ENCODE data around the gene IL1RAPL2.

The IL1RAPL2 gene

DNA sequence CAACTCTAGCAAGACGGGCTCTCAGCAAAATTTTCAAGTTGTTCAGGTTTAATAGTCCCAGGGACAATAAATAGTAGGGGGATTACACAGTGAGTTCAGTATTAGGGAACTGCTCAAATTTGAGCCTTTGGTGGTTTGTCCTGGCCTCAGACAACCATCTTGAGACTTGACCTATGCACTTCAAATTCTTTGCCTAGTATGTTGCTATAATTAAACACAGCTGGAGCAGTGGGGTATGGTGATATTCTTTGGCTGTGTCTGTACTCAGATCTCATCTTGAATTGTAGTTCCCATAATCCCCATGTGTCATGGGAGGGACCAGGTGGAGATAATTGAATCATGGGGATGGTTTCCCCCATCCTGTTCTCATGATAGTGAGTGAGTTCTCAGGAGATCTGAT is 697.8 kb downstream of the IL1RAPL2 start:
- no peak for ATAC-seq
- TF ChIP-seq, protein P1, sequence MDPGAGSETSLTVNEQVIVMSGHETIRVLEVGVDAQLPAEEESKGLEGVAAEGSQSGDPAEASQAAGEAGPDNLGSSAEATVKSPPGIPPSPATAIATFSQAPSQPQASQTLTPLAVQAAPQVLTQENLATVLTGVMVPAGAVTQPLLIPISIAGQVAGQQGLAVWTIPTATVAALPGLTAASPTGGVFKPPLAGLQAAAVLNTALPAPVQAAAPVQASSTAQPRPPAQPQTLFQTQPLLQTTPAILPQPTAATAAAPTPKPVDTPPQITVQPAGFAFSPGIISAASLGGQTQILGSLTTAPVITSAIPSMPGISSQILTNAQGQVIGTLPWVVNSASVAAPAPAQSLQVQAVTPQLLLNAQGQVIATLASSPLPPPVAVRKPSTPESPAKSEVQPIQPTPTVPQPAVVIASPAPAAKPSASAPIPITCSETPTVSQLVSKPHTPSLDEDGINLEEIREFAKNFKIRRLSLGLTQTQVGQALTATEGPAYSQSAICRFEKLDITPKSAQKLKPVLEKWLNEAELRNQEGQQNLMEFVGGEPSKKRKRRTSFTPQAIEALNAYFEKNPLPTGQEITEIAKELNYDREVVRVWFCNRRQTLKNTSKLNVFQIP (CRISPR knock-in tag; IDR thresholded peaks at IDR 0.05; ENCODE audit: borderline replicate concordance, low read depth) = no peak
- TF ChIP-seq ZNF70 (CRISPR knock-in tag; IDR thresholded peaks at IDR 0.05) (no peak), GLIS3 (CRISPR knock-in tag; IDR thresholded peaks at IDR 0.05) (no peak), PPARA (CRISPR knock-in tag; IDR thresholded peaks at IDR 0.05; ENCODE audit: borderline replicate concordance) (no peak), ZNF8 (CRISPR knock-in tag; IDR thresholded peaks at IDR 0.05) (no peak), ZFP3 (CRISPR knock-in tag; IDR thresholded peaks at IDR 0.05) (no peak), ZFP30 (CRISPR knock-in tag; IDR thresholded peaks at IDR 0.05) (no peak), ISL1 (CRISPR knock-in tag; IDR thresholded peaks at IDR 0.05) (no peak), OSR1 (CRISPR knock-in tag; IDR thresholded peaks at IDR 0.05) (no peak), ZNF565 (CRISPR knock-in tag; conservative IDR thresholded peaks at IDR 0.05; ENCODE audit: low read depth) (no peak), SNAI2 (CRISPR knock-in tag; IDR thresholded peaks at IDR 0.05) (no peak)
- TF ChIP-seq, protein P2, sequence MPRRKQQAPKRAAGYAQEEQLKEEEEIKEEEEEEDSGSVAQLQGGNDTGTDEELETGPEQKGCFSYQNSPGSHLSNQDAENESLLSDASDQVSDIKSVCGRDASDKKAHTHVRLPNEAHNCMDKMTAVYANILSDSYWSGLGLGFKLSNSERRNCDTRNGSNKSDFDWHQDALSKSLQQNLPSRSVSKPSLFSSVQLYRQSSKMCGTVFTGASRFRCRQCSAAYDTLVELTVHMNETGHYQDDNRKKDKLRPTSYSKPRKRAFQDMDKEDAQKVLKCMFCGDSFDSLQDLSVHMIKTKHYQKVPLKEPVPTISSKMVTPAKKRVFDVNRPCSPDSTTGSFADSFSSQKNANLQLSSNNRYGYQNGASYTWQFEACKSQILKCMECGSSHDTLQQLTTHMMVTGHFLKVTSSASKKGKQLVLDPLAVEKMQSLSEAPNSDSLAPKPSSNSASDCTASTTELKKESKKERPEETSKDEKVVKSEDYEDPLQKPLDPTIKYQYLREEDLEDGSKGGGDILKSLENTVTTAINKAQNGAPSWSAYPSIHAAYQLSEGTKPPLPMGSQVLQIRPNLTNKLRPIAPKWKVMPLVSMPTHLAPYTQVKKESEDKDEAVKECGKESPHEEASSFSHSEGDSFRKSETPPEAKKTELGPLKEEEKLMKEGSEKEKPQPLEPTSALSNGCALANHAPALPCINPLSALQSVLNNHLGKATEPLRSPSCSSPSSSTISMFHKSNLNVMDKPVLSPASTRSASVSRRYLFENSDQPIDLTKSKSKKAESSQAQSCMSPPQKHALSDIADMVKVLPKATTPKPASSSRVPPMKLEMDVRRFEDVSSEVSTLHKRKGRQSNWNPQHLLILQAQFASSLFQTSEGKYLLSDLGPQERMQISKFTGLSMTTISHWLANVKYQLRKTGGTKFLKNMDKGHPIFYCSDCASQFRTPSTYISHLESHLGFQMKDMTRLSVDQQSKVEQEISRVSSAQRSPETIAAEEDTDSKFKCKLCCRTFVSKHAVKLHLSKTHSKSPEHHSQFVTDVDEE (CRISPR knock-in tag; IDR thresholded peaks at IDR 0.05) = no peak

DNA sequence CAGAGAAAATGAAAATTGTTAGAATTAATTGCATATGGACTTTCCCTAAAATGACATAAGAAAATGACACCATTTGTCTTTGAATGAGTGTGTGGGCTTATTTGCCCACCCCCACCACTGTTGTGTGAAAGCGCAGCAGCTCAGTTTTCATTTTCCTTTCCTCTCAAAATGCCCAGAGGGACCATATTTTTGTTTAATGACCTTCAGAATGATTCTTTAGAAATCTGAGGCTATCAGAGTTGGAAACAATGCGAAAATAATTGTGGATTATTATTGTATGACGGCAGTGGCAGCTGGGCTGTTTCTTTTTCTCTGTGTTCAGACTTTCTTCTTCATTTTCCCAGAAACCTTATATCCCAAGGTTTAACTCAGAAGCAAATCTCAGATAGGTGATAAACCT is 699.1 kb downstream of the IL1RAPL2 start:
- no peak for TF ChIP-seq PPARA (CRISPR knock-in tag; IDR thresholded peaks at IDR 0.05; ENCODE audit: borderline replicate concordance)
- TF ChIP-seq ARNTL (CRISPR knock-in tag; IDR thresholded peaks at IDR 0.05; ENCODE audit: borderline replicate concordance, low read depth) = no peak
- no peak for TF ChIP-seq SNAI2 (CRISPR knock-in tag; IDR thresholded peaks at IDR 0.05)
- TF ChIP-seq, protein P3, sequence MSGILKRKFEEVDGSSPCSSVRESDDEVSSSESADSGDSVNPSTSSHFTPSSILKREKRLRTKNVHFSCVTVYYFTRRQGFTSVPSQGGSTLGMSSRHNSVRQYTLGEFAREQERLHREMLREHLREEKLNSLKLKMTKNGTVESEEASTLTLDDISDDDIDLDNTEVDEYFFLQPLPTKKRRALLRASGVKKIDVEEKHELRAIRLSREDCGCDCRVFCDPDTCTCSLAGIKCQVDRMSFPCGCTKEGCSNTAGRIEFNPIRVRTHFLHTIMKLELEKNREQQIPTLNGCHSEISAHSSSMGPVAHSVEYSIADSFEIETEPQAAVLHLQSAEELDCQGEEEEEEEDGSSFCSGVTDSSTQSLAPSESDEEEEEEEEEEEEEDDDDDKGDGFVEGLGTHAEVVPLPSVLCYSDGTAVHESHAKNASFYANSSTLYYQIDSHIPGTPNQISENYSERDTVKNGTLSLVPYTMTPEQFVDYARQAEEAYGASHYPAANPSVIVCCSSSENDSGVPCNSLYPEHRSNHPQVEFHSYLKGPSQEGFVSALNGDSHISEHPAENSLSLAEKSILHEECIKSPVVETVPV (CRISPR knock-in tag; IDR thresholded peaks at IDR 0.05) = no peak
- TF ChIP-seq, protein P4, sequence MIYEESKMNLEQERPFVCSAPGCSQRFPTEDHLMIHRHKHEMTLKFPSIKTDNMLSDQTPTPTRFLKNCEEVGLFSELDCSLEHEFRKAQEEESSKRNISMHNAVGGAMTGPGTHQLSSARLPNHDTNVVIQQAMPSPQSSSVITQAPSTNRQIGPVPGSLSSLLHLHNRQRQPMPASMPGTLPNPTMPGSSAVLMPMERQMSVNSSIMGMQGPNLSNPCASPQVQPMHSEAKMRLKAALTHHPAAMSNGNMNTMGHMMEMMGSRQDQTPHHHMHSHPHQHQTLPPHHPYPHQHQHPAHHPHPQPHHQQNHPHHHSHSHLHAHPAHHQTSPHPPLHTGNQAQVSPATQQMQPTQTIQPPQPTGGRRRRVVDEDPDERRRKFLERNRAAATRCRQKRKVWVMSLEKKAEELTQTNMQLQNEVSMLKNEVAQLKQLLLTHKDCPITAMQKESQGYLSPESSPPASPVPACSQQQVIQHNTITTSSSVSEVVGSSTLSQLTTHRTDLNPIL (CRISPR knock-in tag; IDR thresholded peaks at IDR 0.05; ENCODE audit: low read depth) = no peak
- TF ChIP-seq RARB (CRISPR knock-in tag; IDR thresholded peaks at IDR 0.05) = no peak
- no peak for TF ChIP-seq TOX (CRISPR knock-in tag; IDR thresholded peaks at IDR 0.05; ENCODE audit: borderline replicate concordance)
- no peak for TF ChIP-seq ESRRG (CRISPR knock-in tag; IDR thresholded peaks at IDR 0.05)
- TF ChIP-seq TCF4 (CRISPR knock-in tag; IDR thresholded peaks at IDR 0.05; ENCODE audit: borderline replicate concordance) = no peak
- no peak for TF ChIP-seq ZNF70 (CRISPR knock-in tag; IDR thresholded peaks at IDR 0.05)
- TF ChIP-seq, protein P1 (CRISPR knock-in tag; IDR thresholded peaks at IDR 0.05; ENCODE audit: borderline replicate concordance, low read depth) = no peak
- TF ChIP-seq ZNF565 (CRISPR knock-in tag; conservative IDR thresholded peaks at IDR 0.05; ENCODE audit: low read depth) = no peak
- TF ChIP-seq, protein P2 (CRISPR knock-in tag; IDR thresholded peaks at IDR 0.05) = no peak
- TF ChIP-seq OSR1 (CRISPR knock-in tag; IDR thresholded peaks at IDR 0.05) = no peak
- TF ChIP-seq BACH2 (CRISPR knock-in tag; IDR thresholded peaks at IDR 0.05; ENCODE audit: borderline replicate concordance) = no peak
- TF ChIP-seq ISL1 (CRISPR knock-in tag; IDR thresholded peaks at IDR 0.05) = no peak
- no peak for ATAC-seq
